ENCODE data around the gene FBXL19.
A peak's percentile ranks its signal among the peaks of the same experiment; 100 is the strongest.

Gene FBXL19

GRCh38 chr16:30991052-30991451, 67.7 kb downstream of the FBXL19 start:
- no peak for DNase-seq

DNA sequence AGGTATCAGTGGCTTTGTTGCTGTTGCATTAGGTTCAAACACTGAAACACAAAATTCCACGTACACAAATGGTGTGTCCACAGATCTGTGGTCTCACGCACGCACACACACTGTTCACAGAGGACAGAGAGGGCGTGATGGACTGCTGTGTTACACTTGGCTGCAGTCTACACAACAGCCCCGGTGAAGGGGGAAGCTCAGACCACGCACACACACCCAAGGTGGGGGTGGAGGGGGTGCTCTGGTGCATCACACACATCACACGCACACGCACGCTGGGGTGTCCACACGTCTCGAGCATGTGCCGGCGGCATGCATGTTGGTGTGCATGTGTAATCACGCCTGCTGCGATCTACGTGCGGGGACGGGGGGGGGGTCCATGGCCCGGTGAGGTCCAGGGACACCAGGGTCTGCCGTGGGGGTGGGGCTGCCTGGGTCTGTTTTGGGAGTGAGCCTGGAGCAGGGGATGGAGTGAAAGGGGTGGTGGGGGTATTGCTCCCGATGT, 69.0 kb downstream of the FBXL19 start:
- DNase-seq, result no peak

- DNase-seq, result no peak
Observed at GRCh38 chr16:30992931-30993816, 69.8 kb downstream of the FBXL19 start.

GRCh38 chr16:30995927-30996323, 72.6 kb downstream of the FBXL19 start:
- DNase-seq, result no peak

DNA sequence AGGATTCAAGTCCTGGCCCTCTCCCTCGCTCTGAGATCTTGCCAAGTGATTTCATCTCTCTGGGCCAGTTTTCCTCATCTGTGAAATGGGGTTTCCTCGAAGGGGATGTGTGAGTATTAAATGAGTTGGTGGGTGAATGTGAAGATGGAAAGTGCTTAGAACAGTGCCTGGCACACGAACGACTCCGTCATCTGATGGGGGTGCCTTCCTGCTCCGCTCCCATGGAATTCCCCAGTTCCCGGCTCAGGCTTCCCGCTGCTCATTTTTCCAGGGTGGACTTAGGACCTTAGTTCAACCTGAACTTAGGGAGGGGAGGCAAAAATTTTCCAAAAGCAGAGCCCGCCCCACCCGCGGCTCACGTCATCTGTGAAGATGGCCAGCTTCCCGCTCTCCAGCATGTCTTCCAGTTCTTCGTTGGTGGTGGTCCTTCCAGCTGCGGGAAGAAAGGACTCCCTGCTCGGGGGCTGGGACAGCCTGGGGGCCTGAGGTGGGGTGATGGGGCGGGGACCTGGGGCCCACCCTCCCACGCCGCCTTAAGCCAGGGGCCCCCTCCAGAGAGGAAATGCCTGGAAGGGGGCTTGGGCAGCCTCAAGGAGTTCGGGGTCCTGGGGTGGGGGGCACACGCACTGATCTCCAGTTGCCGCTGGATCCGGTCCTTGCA, 73.1 kb downstream of the FBXL19 start:
- DNase-seq, result no peak

GRCh38 chr16:30996985-30997724, 73.8 kb downstream of the FBXL19 start:
- peak; percentile 74 for DNase-seq

DNA sequence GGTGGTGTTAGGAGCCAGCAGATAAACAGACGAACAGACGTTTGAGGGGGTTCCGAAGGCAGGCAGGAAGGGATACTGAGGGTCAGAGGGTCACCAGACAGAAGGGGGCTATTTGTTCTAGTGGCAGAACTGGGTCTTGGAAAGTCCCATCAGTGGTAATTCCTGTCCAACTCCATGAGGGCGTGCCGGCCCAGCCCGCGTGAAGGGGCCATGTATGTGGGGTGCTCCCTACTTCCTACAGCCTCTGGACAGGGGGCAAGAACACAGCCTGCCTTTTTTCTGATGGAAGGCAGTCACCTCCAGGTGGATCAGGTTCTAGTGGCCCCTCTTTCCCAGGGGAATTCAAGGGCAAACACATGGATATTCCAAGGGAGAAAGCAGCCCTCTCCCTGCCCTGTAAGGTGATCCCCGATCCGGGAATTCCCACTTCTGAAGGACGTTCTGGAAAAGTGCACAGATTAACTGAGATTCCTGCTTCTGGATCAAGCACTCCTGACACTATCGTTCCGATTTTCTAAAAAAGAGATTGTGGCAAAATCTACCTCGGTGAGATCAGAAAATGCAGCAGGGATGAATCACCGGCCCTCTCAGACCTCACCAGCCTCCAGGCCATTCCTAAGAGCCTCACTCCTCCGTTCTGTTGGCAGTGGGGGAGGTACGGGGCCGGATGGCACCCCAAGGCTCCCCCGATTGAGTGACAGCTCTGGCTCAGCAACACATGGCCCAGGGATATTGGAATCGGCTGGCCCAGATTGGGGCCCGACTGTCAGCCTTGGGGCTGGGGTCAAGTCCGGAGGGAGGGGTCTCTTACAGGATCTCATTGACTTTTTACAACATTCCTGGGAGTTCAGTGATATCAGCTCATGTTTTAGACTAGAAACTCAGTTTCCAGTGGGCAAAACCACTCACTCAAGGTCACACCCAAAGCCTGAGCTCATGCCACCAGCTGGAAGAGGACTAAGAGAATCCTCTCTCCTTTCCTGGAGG, 74.6 kb downstream of the FBXL19 start:
- DNase-seq, result no peak
